ENCODE data around the gene BRD9.

- TF ChIP-seq CTCF (IDR thresholded peaks at IDR 0.05 in 8 of 11, conservative IDR thresholded peaks at IDR 0.05 in 3 of 11) (peak in 2 of 11 experiments; percentile 19 to 31), POLR2A (IDR thresholded peaks at IDR 0.05) (peak in 2 of 3 donors; percentile 17 to 66)
Measured at GRCh38 chr5:892394-893136, at the start of gene BRD9, which contains the start of gene TRIP13.
